HG02610 (cell line): ENCODE results near the gene PRMT1.

Source experiments
- ATAC-seq: cut with Tn5 transposase; IDR thresholded peaks from one replicate; pipeline ENCODE4 v1.9.1; 2021; ENCODE audit warnings: mild to moderate bottlenecking, moderate library complexity; ENCODE audit not compliant: unreplicated experiment

Gene PRMT1

GRCh38 chr19:49667473-49667872, 9.6 kb upstream of the PRMT1 start:
- no peak for ATAC-seq

GRCh38 chr19:49669516-49669915, 7.6 kb upstream of the PRMT1 start:
- ATAC-seq, result no peak

- no peak for ATAC-seq
These were observed 4.7 kb upstream of the PRMT1 start for GRCh38 chr19:49672131-49672919.

- ATAC-seq, result no peak
These were observed 811 bp upstream of the PRMT1 start for GRCh38 chr19:49676136-49676783.

- peak; percentile 73 for ATAC-seq
These were observed 264 bp upstream of the PRMT1 start for GRCh38 chr19:49676784-49677230.

- ATAC-seq, result no peak
These were observed 1.0 kb downstream of the PRMT1 start for GRCh38 chr19:49677901-49678674.

GRCh38 chr19:49678985-49679770, 2.1 kb downstream of the PRMT1 start:
- no peak for ATAC-seq

GRCh38 chr19:49679771-49680413, 2.8 kb downstream of the PRMT1 start:
- no peak for ATAC-seq

GRCh38 chr19:49680421-49681351, 3.6 kb downstream of the PRMT1 start:
- peak; percentile 20 for ATAC-seq

GRCh38 chr19:49681830-49682229, 4.8 kb downstream of the PRMT1 start:
- ATAC-seq, result no peak

- no peak for ATAC-seq
These were observed 5.2 kb downstream of the PRMT1 start for GRCh38 chr19:49682274-49682673.

- ATAC-seq, result no peak
These were observed 6.8 kb downstream of the PRMT1 start for GRCh38 chr19:49683814-49684250.

- ATAC-seq, result no peak
These were observed 7.3 kb downstream of the PRMT1 start for GRCh38 chr19:49684251-49684982.

GRCh38 chr19:49684983-49685553, 8.0 kb downstream of the PRMT1 start:
- no peak for ATAC-seq

- ATAC-seq, result no peak
These were observed 8.8 kb downstream of the PRMT1 start for GRCh38 chr19:49685845-49686332.

- ATAC-seq, result no peak
These were observed 9.5 kb downstream of the PRMT1 start for GRCh38 chr19:49686503-49687088.

GRCh38 chr19:49687150-49687549, 10.1 kb downstream of the PRMT1 start:
- ATAC-seq, result no peak
